Thymus (tissue), 14 donors: Measurements from ENCODE around the gene COX19. TPM values are rescaled to one million over a fixed set of nuclear protein-coding genes. Genes with fewer than 3 reads are reported as not detected.

ENCODE experiments used
- DNase-seq, 9 donors: peaks; one replicate each; pipeline ENCODE4 v3.0.0-alpha.2; 2013; ENCODE audit warnings: low spot score in 9 of 9, low read depth in 6 of 9, missing footprints in 1 of 9
- H3K27ac ChIP-seq, 2 donors: one replicate each; pipeline ENCODE4 v1.5.1; 2013; ENCODE audit warnings: control low read depth in 1 of 2, low read depth in 1 of 2, low read length in 1 of 2, mild to moderate bottlenecking in 1 of 2, moderate library complexity in 1 of 2
- H3K27me3 ChIP-seq, 2 donors: one replicate each; pipeline ENCODE4 v1.5.1; 2013; ENCODE audit warnings: low read length in 1 of 2; ENCODE audit not compliant: control insufficient read depth in 2 of 2, insufficient read depth in 1 of 2
- H3K36me3 ChIP-seq, 2 donors: one replicate each; pipeline ENCODE4 v1.5.1; 2013; ENCODE audit warnings: low read length in 1 of 2, mild to moderate bottlenecking in 1 of 2, moderate library complexity in 1 of 2; ENCODE audit not compliant: control insufficient read depth in 2 of 2, insufficient read depth in 2 of 2
- H3K4me1 ChIP-seq, 2 donors: one replicate each; pipeline ENCODE4 v1.5.1; 2013; ENCODE audit warnings: low read length in 2 of 2; ENCODE audit not compliant: control insufficient read depth in 2 of 2, insufficient read depth in 2 of 2
- H3K4me3 ChIP-seq, 2 donors: one replicate each; pipeline ENCODE4 v1.5.1; 2013; ENCODE audit warnings: low read length in 2 of 2, control low read depth in 1 of 2, mild to moderate bottlenecking in 1 of 2
- H3K9me3 ChIP-seq, 2 donors: one replicate each; pipeline ENCODE4 v1.5.1; 2013; ENCODE audit warnings: low read length in 1 of 2, mild to moderate bottlenecking in 1 of 2; ENCODE audit not compliant: control insufficient read depth in 2 of 2, insufficient read depth in 1 of 2
- WGBS: extraction: QIAGEN DNeasy Blood & Tissue Kit; methylation state at CpG from one replicate; pipeline ENCODE4 v1.1.7; 2013; 5-methylcytosine and 5-hydroxymethylcytosine counted together
- long read RNA-seq, 10 donors: transcript quantifications; one replicate each; lab custom pipeline, GENCODE V29; 2026
- polyA plus RNA-seq: library from polyadenylated mRNA; stranded (reverse); fragments of 200-250 nt; gene quantifications from one replicate; pipeline ENCODE4 v1.2.3, GENCODE V29; 2013
- total RNA-seq: library from RNA; stranded (reverse); fragments of 120-200 nt; gene quantifications from one replicate; pipeline ENCODE4 v1.2.4, GENCODE V29; 2013
- donor health status: healthy.

COX19 gene, protein sequence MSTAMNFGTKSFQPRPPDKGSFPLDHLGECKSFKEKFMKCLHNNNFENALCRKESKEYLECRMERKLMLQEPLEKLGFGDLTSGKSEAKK
- 6.9 TPM for total RNA-seq
- 11.6 TPM for polyA plus RNA-seq
- long read RNA-seq, donor 1, partial matches to known transcripts: 0 of 4 reads
- long read RNA-seq, donor 1, other reads (novel, unspliced or antisense): 0 of 4 reads
- long read RNA-seq, donor 2: 0 reads
- long read RNA-seq, donor 3, transcript COX19-201 (3 exons, 3,666 nt): major isoform, 22 of 27 reads
- long read RNA-seq, donor 3, transcript COX19-203 (2 exons, 714 nt): minor isoform, 5 of 27 reads
- long read RNA-seq, donor 3, partial matches to known transcripts: 0 of 27 reads
- long read RNA-seq, donor 3, other reads (novel, unspliced or antisense): 0 of 27 reads
- long read RNA-seq, donor 4, partial matches to known transcripts: 0 of 4 reads
- long read RNA-seq, donor 4, other reads (novel, unspliced or antisense): 0 of 4 reads
- long read RNA-seq, donor 5, transcript COX19-203 (2 exons, 714 nt): minor isoform, 5 of 22 reads
- long read RNA-seq, donor 5, transcript COX19-201 (3 exons, 3,666 nt): major isoform, 17 of 22 reads
- long read RNA-seq, donor 5, partial matches to known transcripts: 0 of 22 reads
- long read RNA-seq, donor 5, other reads (novel, unspliced or antisense): 0 of 22 reads
- long read RNA-seq, donor 6, transcript COX19-201 (3 exons, 3,666 nt): major isoform, 7 of 8 reads
- long read RNA-seq, donor 6, partial matches to known transcripts: 0 of 8 reads
- long read RNA-seq, donor 6, other reads (novel, unspliced or antisense): 0 of 8 reads
- long read RNA-seq, donor 7, transcript COX19-201 (3 exons, 3,666 nt): major isoform, 7 of 9 reads
- long read RNA-seq, donor 7, partial matches to known transcripts: 0 of 9 reads
- long read RNA-seq, donor 7, other reads (novel, unspliced or antisense): 0 of 9 reads
- long read RNA-seq, donor 8, transcript COX19-201 (3 exons, 3,666 nt): major isoform, 5 of 5 reads
- long read RNA-seq, donor 8, partial matches to known transcripts: 0 of 5 reads
- long read RNA-seq, donor 8, other reads (novel, unspliced or antisense): 0 of 5 reads
- long read RNA-seq, donor 9, transcript COX19-201 (3 exons, 3,666 nt): major isoform, 10 of 14 reads
- long read RNA-seq, donor 9, partial matches to known transcripts: 0 of 14 reads
- long read RNA-seq, donor 9, other reads (novel, unspliced or antisense): 0 of 14 reads
- long read RNA-seq, donor 10, transcript COX19-201 (3 exons, 3,666 nt): major isoform, 13 of 14 reads
- long read RNA-seq, donor 10, partial matches to known transcripts: 0 of 14 reads
- long read RNA-seq, donor 10, other reads (novel, unspliced or antisense): 0 of 14 reads

DNA sequence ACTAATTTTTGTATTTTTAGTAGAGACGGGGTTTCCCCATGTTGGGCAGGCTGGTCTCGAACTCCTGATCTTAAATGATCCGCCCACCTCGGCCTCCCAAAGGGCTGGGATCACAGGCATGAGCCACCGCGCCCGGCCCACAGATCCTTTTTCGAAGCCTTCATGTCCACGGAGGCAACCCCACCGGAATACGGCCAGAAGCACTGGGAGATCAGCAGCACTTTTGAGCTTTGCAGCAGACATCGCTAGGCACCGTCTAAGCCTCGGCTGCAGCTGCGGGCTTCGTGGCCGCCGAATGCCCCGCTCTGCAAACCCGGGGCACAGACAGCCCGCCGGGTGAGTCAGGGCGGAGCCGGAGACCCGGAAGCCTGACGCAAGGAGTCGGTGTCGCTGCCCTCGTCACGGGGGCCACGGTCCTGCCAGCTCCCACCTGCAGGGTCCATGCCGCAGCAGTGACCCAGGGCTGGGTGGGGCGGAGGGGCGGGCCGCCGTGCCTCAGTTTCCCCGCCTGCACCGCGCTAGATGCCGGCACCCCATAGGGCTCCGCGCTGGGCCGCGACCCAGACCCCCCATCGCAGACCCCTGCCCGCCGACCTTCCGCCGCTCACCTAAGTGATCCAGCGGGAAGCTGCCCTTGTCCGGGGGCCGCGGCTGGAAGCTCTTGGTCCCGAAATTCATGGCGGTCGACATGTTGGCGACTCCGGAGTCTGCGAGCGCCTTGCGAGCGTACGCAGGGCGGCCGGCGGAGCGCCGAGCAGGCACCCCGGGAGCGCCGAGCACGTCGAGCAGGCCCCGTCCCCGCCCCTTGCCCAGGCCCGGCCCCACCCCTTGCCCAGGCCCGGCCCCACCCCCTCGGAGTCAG is at the start of gene COX19:
COX19 (minus strand) TSS at position 730 of the 862 bp plus-strand sequence; CDS start at position 690, 40 bp downstream.
- H3K4me1 ChIP-seq: peaks cover 6 to 21% of the 10 kb centered on the region in 2 donors
- peak within 1 kb of the TSS; percentile 81 to 89 for H3K27ac ChIP-seq
- no peaks in the 10 kb centered on the region for H3K27me3 ChIP-seq
- peaks cover 21 to 25% of the 10 kb centered on the region in 2 donors for H3K36me3 ChIP-seq
- H3K9me3 ChIP-seq: no peaks in the 10 kb centered on the region
- DNase-seq: peak; percentile 51 to 91 (median 75)
- peak within 1 kb of the TSS; percentile 82 to 94 for H3K4me3 ChIP-seq
- under 1% methylated on average over 78 of the region's 78 CpGs for WGBS

DNA sequence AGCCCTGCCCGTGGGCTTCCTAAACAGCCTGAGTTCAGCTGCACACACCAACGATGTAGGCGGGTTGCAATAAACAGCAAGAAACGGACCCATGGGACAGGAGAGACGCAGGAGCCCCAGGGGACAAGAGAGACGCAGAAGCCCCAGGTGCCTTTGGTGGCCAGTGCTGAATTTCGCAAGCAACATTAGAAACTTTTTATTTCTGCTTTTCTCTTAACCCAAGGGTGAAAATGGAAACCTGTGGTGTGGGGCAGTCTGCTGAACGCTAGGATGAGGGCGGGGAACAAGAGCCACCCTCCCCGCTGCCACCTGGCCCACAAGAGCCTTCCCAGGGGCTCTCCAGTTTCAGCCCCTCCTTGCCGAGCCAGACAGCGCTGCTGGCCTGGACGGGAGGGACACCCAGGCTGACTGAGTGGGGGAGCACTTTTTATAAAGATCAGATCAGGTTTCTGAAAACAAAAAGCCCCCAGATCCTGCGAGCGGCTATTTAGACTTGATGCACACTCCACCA is 49.0 kb upstream of the COX19 start:
- DNase-seq: no peak
- H3K4me1 ChIP-seq: peaks cover 0 to 24% of the 10 kb centered on the region in 2 donors
- WGBS: 77% methylated on average over 15 of the region's 15 CpGs
- H3K27me3 ChIP-seq: peaks cover 17 to 34% of the 10 kb centered on the region in 2 donors
- peaks cover 0 to 5% of the 10 kb centered on the region in 2 donors for H3K36me3 ChIP-seq
- no peak overlapping the region for H3K4me3 ChIP-seq
- H3K9me3 ChIP-seq: peaks cover 6 to 25% of the 10 kb centered on the region in 2 donors
- no peak overlapping the region for H3K27ac ChIP-seq

- Histone ChIP-seq H3K4me3 (no peak overlapping the region), H3K9me3 (peaks cover 6 to 25% of the 10 kb centered on the region in 2 donors), H3K36me3 (peaks cover 0 to 5% of the 10 kb centered on the region in 2 donors), H3K27ac (no peak overlapping the region), H3K27me3 (peaks cover 6 to 20% of the 10 kb centered on the region in 2 donors), H3K4me1 (peaks cover 0 to 20% of the 10 kb centered on the region in 2 donors)
- WGBS: 94% methylated on average over 45 of the region's 45 CpGs
- no peak for DNase-seq
These were observed 47.6 kb upstream of the COX19 start for GRCh38 chr7:1022801-1023465.

DNA sequence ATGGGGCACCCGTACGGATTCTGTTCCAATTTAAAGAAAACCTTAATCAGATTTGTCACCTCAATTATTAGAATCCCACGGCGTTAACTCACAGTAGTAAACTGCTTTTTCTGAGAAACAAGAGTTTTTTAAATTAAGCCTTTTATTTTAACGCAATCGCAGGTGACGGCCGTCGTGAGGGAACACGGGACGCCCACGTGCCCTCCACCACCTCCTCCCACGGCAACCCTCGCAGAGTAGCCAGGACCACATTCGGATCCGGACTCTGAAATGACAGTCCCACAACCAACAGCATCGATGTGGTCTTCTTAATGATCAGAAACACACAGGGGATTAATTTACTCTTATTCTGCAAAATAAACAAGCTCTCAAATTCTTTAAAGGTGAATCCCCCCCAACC is 47.0 kb upstream of the COX19 start:
- WGBS: 99% methylated on average over 17 of the region's 17 CpGs
- H3K4me1 ChIP-seq: peaks cover 0 to 20% of the 10 kb centered on the region in 2 donors

DNA sequence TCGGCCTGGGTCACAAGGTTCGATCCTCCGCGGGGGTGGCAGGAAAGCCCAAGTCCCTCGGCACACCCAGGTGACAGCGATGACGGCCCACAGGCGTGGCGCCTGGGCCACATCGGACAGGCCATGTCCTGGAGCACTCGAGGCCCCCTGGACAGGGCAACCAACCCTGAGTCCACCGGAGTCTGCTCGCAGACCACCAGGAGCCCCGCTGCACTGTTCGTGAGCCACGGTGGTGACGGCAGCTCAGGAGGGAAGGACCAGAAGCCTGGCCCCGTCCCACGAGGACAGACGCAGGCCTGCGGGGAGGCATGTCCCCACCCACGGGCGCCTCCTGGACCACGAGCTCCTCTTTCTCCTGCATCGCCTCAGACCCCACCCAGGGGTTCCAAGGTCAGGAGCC is 46.6 kb upstream of the COX19 start:
- H3K4me1 ChIP-seq: peaks cover 0 to 20% of the 10 kb centered on the region in 2 donors
- no peak for DNase-seq

More for the DNA sequence above, 47.0 kb upstream of the COX19 start:
- no peak for DNase-seq
- H3K27ac ChIP-seq: no peak overlapping the region
- H3K4me3 ChIP-seq: no peak overlapping the region
- H3K36me3 ChIP-seq: peaks cover 0 to 5% of the 10 kb centered on the region in 2 donors
- peaks cover under 1 to 16% of the 10 kb centered on the region in 2 donors for H3K27me3 ChIP-seq
- H3K9me3 ChIP-seq: peaks cover 6 to 25% of the 10 kb centered on the region in 2 donors

DNA sequence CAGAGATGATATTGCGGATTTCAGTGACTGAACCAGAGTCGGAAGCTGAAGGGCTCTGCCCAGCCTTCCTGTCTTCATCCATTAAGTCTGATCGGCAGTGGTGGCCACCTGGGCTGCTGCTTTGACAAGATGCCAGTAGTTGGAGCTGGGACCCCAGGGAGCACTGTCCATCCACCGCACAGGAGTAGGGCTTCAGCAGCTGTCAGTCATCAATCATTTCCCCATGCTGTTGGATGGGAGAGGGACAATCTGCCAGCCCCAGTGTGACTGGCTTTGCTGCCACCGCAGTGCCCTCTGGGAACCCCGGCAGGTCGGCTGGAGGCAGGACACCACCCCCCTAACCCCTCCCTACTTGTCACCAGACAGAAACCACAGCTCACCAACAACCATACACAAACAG is 46.0 kb upstream of the COX19 start:
- H3K9me3 ChIP-seq: peaks cover 6 to 25% of the 10 kb centered on the region in 2 donors
- H3K27ac ChIP-seq: no peak overlapping the region
- 97% methylated on average over 7 of the region's 7 CpGs for WGBS
- peaks cover 0 to 6% of the 10 kb centered on the region in 2 donors for H3K27me3 ChIP-seq
- H3K36me3 ChIP-seq: peaks cover 0 to 5% of the 10 kb centered on the region in 2 donors
- peaks cover 0 to 20% of the 10 kb centered on the region in 2 donors for H3K4me1 ChIP-seq
- H3K4me3 ChIP-seq: no peak overlapping the region
- DNase-seq: no peak

More for the DNA sequence above, 46.6 kb upstream of the COX19 start:
- Histone ChIP-seq H3K27me3 (peaks cover 0 to 11% of the 10 kb centered on the region in 2 donors), H3K4me3 (no peak overlapping the region), H3K36me3 (peaks cover 0 to 5% of the 10 kb centered on the region in 2 donors), H3K9me3 (peaks cover 6 to 25% of the 10 kb centered on the region in 2 donors), H3K27ac (no peak overlapping the region)
- 95% methylated on average over 25 of the region's 25 CpGs for WGBS

GRCh38 chr7:1020849-1021251 is 45.5 kb upstream of the COX19 start:
- peaks cover 0 to 5% of the 10 kb centered on the region in 2 donors for H3K36me3 ChIP-seq
- no peak for DNase-seq
- no peak overlapping the region for H3K4me3 ChIP-seq
- H3K9me3 ChIP-seq: peaks cover 6 to 25% of the 10 kb centered on the region in 2 donors
- peaks cover 0 to 2% of the 10 kb centered on the region in 2 donors for H3K27me3 ChIP-seq
- WGBS: 97% methylated on average over 7 of the region's 7 CpGs
- peaks cover 0 to 16% of the 10 kb centered on the region in 2 donors for H3K4me1 ChIP-seq
- no peak overlapping the region for H3K27ac ChIP-seq
